GM15510 (cell line): ENCODE results near the gene CT55.
"Not testable (repeated sequence)": the region's sequence is repeated elsewhere in the genome, so short reads cannot be mapped to it uniquely, and the experiment has no call there.

Experiments
- POLR2A ChIP-seq: IDR thresholded peaks from 3 replicates; pipeline ENCODE4 v1.6.1; 2011; ENCODE audit warnings: borderline replicate concordance; ENCODE audit not compliant: insufficient read length; ENCODE audit errors: extremely low read depth

Gene CT55

GRCh38 chrX:135170877-135171519 is at the start of gene CT55:
Gene CT55, minus strand, starts transcription at chrX:135171398. Its CDS starts 227 bp downstream, at chrX:135171171.
- TF ChIP-seq POLR2A = no peak

GRCh38 chrX:135213200-135213844 is 42.1 kb upstream of the CT55 start:
- no peak for TF ChIP-seq POLR2A

GRCh38 chrX:135200297-135200696 is 29.1 kb upstream of the CT55 start:
- no peak for TF ChIP-seq POLR2A

GRCh38 chrX:135194684-135195083 is 23.5 kb upstream of the CT55 start:
- TF ChIP-seq POLR2A = no peak

- TF ChIP-seq POLR2A = no peak
Observed at GRCh38 chrX:135193740-135194139, 22.5 kb upstream of the CT55 start.

GRCh38 chrX:135191838-135192237 is 20.6 kb upstream of the CT55 start:
- no peak for TF ChIP-seq POLR2A

GRCh38 chrX:135185795-135186443 is 14.7 kb upstream of the CT55 start:
- TF ChIP-seq POLR2A = no peak

- no peak for TF ChIP-seq POLR2A
Observed at GRCh38 chrX:135178636-135179035, 7.4 kb upstream of the CT55 start.

- no peak for TF ChIP-seq POLR2A
Observed at GRCh38 chrX:135170468-135170867, 730 bp downstream of the CT55 start.

GRCh38 chrX:135168486-135168885 is 2.7 kb downstream of the CT55 start:
- TF ChIP-seq POLR2A = no peak

GRCh38 chrX:135120056-135120576 is 51.1 kb downstream of the CT55 start, which contains the start of gene ETDB:
Gene ETDB, minus strand, starts transcription at chrX:135120526. Its CDS starts 1,265 bp downstream, at chrX:135119261.
- TF ChIP-seq POLR2A = not testable (repeated sequence)

- TF ChIP-seq POLR2A = no peak
Observed at GRCh38 chrX:135114392-135114791, 56.8 kb downstream of the CT55 start.

GRCh38 chrX:135112743-135113142 is 58.5 kb downstream of the CT55 start:
- TF ChIP-seq POLR2A = no peak

GRCh38 chrX:135112096-135112729 is 59.0 kb downstream of the CT55 start:
- TF ChIP-seq POLR2A = no peak

- TF ChIP-seq POLR2A = no peak
Observed at GRCh38 chrX:135109554-135109953, 61.6 kb downstream of the CT55 start.
